ENCODE results near the gene NDOR1.

Gene NDOR1

GRCh38 chr9:137178939-137179630, 26.4 kb upstream of the NDOR1 start:
- H3K27me3 ChIP-seq (replicated peaks in 2 of 5; ENCODE audit: control insufficient read depth in 4 of 5, insufficient read depth in 5 of 5, low read length in 4 of 5) = no peaks in the 10 kb centered on the region
- H3K27ac ChIP-seq (ENCODE audit: insufficient read depth in 1 of 2, low read depth in 1 of 2, low read length in 2 of 2, poor library complexity in 1 of 2, severe bottlenecking in 2 of 2) = no peak overlapping the region
- H3K4me1 ChIP-seq (ENCODE audit: control extremely low read depth in 1 of 4, control insufficient read depth in 4 of 4, insufficient read depth in 4 of 4, low read length in 3 of 4) = peaks cover 0 to 8% (median 6%) of the 10 kb centered on the region in 4 experiments
- CTCF ChIA-PET = interaction anchor here (1.1 to 5.0 kb wide), 3 partner anchors 10 to 49 kb away, joined by 3 to 33 read pairs (median 4); partner anchors contain the start of genes ANAPC2, CYSRT1 and SSNA1
- POLR2A ChIA-PET = no interaction called here
- no peaks in the 10 kb centered on the region for H3K9me3 ChIP-seq (ENCODE audit: control extremely low read depth in 1 of 5, control insufficient read depth in 4 of 5, insufficient read depth in 2 of 5, low read depth in 1 of 5, low read length in 4 of 5)
- no peak overlapping the region for H3K4me3 ChIP-seq (ENCODE audit: control insufficient read depth in 1 of 7, extremely low read depth in 1 of 7, insufficient read depth in 4 of 7, low read depth in 2 of 7, low read length in 6 of 7)
- DNase-seq = no peak
- peaks cover 0 to 60% (median 42%) of the 10 kb centered on the region in 4 experiments for H3K36me3 ChIP-seq (ENCODE audit: control insufficient read depth in 4 of 4, insufficient read depth in 4 of 4, low read length in 3 of 4)
- WGBS (ENCODE audit: insufficient coverage) = 94% methylated on average over 11 of the region's 19 CpGs

- ChIA-PET POLR2A (no interaction called here), CTCF (interaction anchor here (1.1 to 1.4 kb wide), 2 partner anchors 9 to 49 kb away, joined by 3 to 4 read pairs; partner anchors contain the start of genes ANAPC2 and SSNA1)
- Histone ChIP-seq H3K27ac (ENCODE audit: insufficient read depth in 1 of 2, low read depth in 1 of 2, low read length in 2 of 2, poor library complexity in 1 of 2, severe bottlenecking in 2 of 2) (no peak overlapping the region), H3K4me1 (ENCODE audit: control extremely low read depth in 1 of 4, control insufficient read depth in 4 of 4, insufficient read depth in 4 of 4, low read length in 3 of 4) (peaks cover 0 to 6% (median 5%) of the 10 kb centered on the region in 4 experiments), H3K27me3 (replicated peaks in 2 of 5; ENCODE audit: control insufficient read depth in 4 of 5, insufficient read depth in 5 of 5, low read length in 4 of 5) (no peaks in the 10 kb centered on the region), H3K4me3 (ENCODE audit: control insufficient read depth in 1 of 7, extremely low read depth in 1 of 7, insufficient read depth in 4 of 7, low read depth in 2 of 7, low read length in 6 of 7) (no peak overlapping the region), H3K9me3 (ENCODE audit: control extremely low read depth in 1 of 5, control insufficient read depth in 4 of 5, insufficient read depth in 2 of 5, low read depth in 1 of 5, low read length in 4 of 5) (no peaks in the 10 kb centered on the region), H3K36me3 (ENCODE audit: control insufficient read depth in 4 of 4, insufficient read depth in 4 of 4, low read length in 3 of 4) (peaks cover 0 to 67% (median 46%) of the 10 kb centered on the region in 4 experiments)
- no peak for DNase-seq
- WGBS (ENCODE audit: insufficient coverage) = 92% methylated on average over 15 of the region's 17 CpGs
These were observed 25.7 kb upstream of the NDOR1 start for GRCh38 chr9:137179761-137180160.

GRCh38 chr9:137180491-137180890, 25.0 kb upstream of the NDOR1 start:
- Histone ChIP-seq H3K27me3 (replicated peaks in 2 of 5; ENCODE audit: control insufficient read depth in 4 of 5, insufficient read depth in 5 of 5, low read length in 4 of 5) (no peaks in the 10 kb centered on the region), H3K9me3 (ENCODE audit: control extremely low read depth in 1 of 5, control insufficient read depth in 4 of 5, insufficient read depth in 2 of 5, low read depth in 1 of 5, low read length in 4 of 5) (no peaks in the 10 kb centered on the region), H3K4me3 (ENCODE audit: control insufficient read depth in 1 of 7, extremely low read depth in 1 of 7, insufficient read depth in 4 of 7, low read depth in 2 of 7, low read length in 6 of 7) (no peak overlapping the region), H3K4me1 (ENCODE audit: control extremely low read depth in 1 of 4, control insufficient read depth in 4 of 4, insufficient read depth in 4 of 4, low read length in 3 of 4) (peaks cover 0 to 6% (median under 1%) of the 10 kb centered on the region in 4 experiments), H3K27ac (ENCODE audit: insufficient read depth in 1 of 2, low read depth in 1 of 2, low read length in 2 of 2, poor library complexity in 1 of 2, severe bottlenecking in 2 of 2) (no peak overlapping the region), H3K36me3 (ENCODE audit: control insufficient read depth in 4 of 4, insufficient read depth in 4 of 4, low read length in 3 of 4) (peaks cover 0 to 74% (median 49%) of the 10 kb centered on the region in 4 experiments)
- CTCF ChIA-PET = interaction anchor here (1.4 kb wide), 1 partner anchor 8 kb away, joined by 4 read pairs; the partner anchor contains the start of genes ANAPC2 and SSNA1
- 98% methylated on average over 20 of the region's 20 CpGs for WGBS (ENCODE audit: insufficient coverage)
- POLR2A ChIA-PET = no interaction called here
- no peak for DNase-seq

- Histone ChIP-seq H3K27ac (ENCODE audit: insufficient read depth in 1 of 2, low read depth in 1 of 2, low read length in 2 of 2, poor library complexity in 1 of 2, severe bottlenecking in 2 of 2) (no peak overlapping the region), H3K27me3 (replicated peaks in 2 of 5; ENCODE audit: control insufficient read depth in 4 of 5, insufficient read depth in 5 of 5, low read length in 4 of 5) (no peaks in the 10 kb centered on the region), H3K4me3 (ENCODE audit: control insufficient read depth in 1 of 7, extremely low read depth in 1 of 7, insufficient read depth in 4 of 7, low read depth in 2 of 7, low read length in 6 of 7) (no peak overlapping the region), H3K4me1 (ENCODE audit: control extremely low read depth in 1 of 4, control insufficient read depth in 4 of 4, insufficient read depth in 4 of 4, low read length in 3 of 4) (peaks cover 0 to 11% (median 4%) of the 10 kb centered on the region in 4 experiments), H3K9me3 (ENCODE audit: control extremely low read depth in 1 of 5, control insufficient read depth in 4 of 5, insufficient read depth in 2 of 5, low read depth in 1 of 5, low read length in 4 of 5) (no peaks in the 10 kb centered on the region), H3K36me3 (ENCODE audit: control insufficient read depth in 4 of 4, insufficient read depth in 4 of 4, low read length in 3 of 4) (peaks cover 0 to 86% (median 59%) of the 10 kb centered on the region in 4 experiments)
- ChIA-PET POLR2A (no interaction called here), CTCF (no interaction called here)
- DNase-seq = no peak
- WGBS (ENCODE audit: insufficient coverage) = 92% methylated on average over 20 of the region's 22 CpGs
These were observed 23.8 kb upstream of the NDOR1 start for GRCh38 chr9:137181680-137182079.

GRCh38 chr9:137182836-137183235, 22.7 kb upstream of the NDOR1 start:
- peaks cover 5 to 89% (median 60%) of the 10 kb centered on the region in 4 experiments for H3K36me3 ChIP-seq (ENCODE audit: control insufficient read depth in 4 of 4, insufficient read depth in 4 of 4, low read length in 3 of 4)

GRCh38 chr9:137183980-137184595, 21.4 kb upstream of the NDOR1 start:
- DNase-seq = no peak
- H3K9me3 ChIP-seq (ENCODE audit: control extremely low read depth in 1 of 5, control insufficient read depth in 4 of 5, insufficient read depth in 2 of 5, low read depth in 1 of 5, low read length in 4 of 5) = no peaks in the 10 kb centered on the region
- H3K27ac ChIP-seq (ENCODE audit: insufficient read depth in 1 of 2, low read depth in 1 of 2, low read length in 2 of 2, poor library complexity in 1 of 2, severe bottlenecking in 2 of 2) = no peak overlapping the region
- CTCF ChIA-PET = no interaction called here
- H3K4me1 ChIP-seq (ENCODE audit: control extremely low read depth in 1 of 4, control insufficient read depth in 4 of 4, insufficient read depth in 4 of 4, low read length in 3 of 4) = peaks cover 0 to 21% (median 20%) of the 10 kb centered on the region in 4 experiments
- 97% methylated on average over 27 of the region's 27 CpGs for WGBS (ENCODE audit: insufficient coverage)
- no peaks in the 10 kb centered on the region for H3K27me3 ChIP-seq (replicated peaks in 2 of 5; ENCODE audit: control insufficient read depth in 4 of 5, insufficient read depth in 5 of 5, low read length in 4 of 5)
- H3K4me3 ChIP-seq (ENCODE audit: control insufficient read depth in 1 of 7, extremely low read depth in 1 of 7, insufficient read depth in 4 of 7, low read depth in 2 of 7, low read length in 6 of 7) = no peak overlapping the region
- H3K36me3 ChIP-seq (ENCODE audit: control insufficient read depth in 4 of 4, insufficient read depth in 4 of 4, low read length in 3 of 4) = peaks cover 5 to 77% (median 55%) of the 10 kb centered on the region in 4 experiments
- POLR2A ChIA-PET = no interaction called here

More at GRCh38 chr9:137182836-137183235, 22.7 kb upstream of the NDOR1 start:
- Histone ChIP-seq H3K27ac (ENCODE audit: insufficient read depth in 1 of 2, low read depth in 1 of 2, low read length in 2 of 2, poor library complexity in 1 of 2, severe bottlenecking in 2 of 2) (no peak overlapping the region), H3K27me3 (replicated peaks in 2 of 5; ENCODE audit: control insufficient read depth in 4 of 5, insufficient read depth in 5 of 5, low read length in 4 of 5) (no peaks in the 10 kb centered on the region), H3K4me1 (ENCODE audit: control extremely low read depth in 1 of 4, control insufficient read depth in 4 of 4, insufficient read depth in 4 of 4, low read length in 3 of 4) (peaks cover 0 to 22% (median 16%) of the 10 kb centered on the region in 4 experiments), H3K4me3 (ENCODE audit: control insufficient read depth in 1 of 7, extremely low read depth in 1 of 7, insufficient read depth in 4 of 7, low read depth in 2 of 7, low read length in 6 of 7) (no peak overlapping the region), H3K9me3 (ENCODE audit: control extremely low read depth in 1 of 5, control insufficient read depth in 4 of 5, insufficient read depth in 2 of 5, low read depth in 1 of 5, low read length in 4 of 5) (no peaks in the 10 kb centered on the region)
- CTCF ChIA-PET = no interaction called here
- WGBS (ENCODE audit: insufficient coverage) = 93% methylated on average over 7 of the region's 17 CpGs
- DNase-seq = no peak
- POLR2A ChIA-PET = no interaction called here

Data from common myeloid progenitor, CD34-positive (primary cell).